ENCODE measurements around the gene ACAN. TPM values are rescaled to one million over a fixed set of nuclear protein-coding genes. Genes with fewer than 3 reads are reported as not detected.
A peak's percentile ranks its signal among the peaks of the same experiment; 100 is the strongest.

ACAN gene
- total RNA-seq, 2 experiments from 2014 or later: not detected

DNA sequence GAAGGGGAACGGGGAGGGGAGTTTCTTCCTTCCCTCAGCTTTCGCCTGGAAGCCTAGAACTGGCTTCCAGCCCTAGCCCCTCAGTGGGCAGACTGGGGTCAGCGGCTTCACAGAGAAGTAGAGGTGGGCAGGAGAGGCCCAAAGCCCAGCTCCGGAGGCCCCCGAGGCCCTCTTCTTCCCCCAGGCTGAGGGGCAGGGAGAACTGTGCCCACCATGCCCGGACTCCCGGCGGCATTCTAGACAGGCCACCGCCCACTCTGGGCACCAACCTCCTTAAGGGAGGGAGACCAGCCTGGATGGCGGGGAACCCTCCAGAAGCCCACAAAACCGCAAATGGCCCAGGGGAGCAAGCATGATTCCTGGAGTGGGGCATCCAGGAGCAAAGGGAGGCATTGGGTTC lies 74.2 kb downstream of the ACAN start:
- Histone ChIP-seq H3K4me1 (ENCODE audit: insufficient read depth, low read length) (peaks cover 2% of the 10 kb centered on the region), H3K27me3 (ENCODE audit: control insufficient read depth in 1 of 2, insufficient read depth in 2 of 2, low read length in 2 of 2) (no peaks in the 10 kb centered on the region), H3K27ac (ENCODE audit: low read depth in 1 of 2, low read length in 2 of 2) (no peak overlapping the region), H3K9me3 (ENCODE audit: control insufficient read depth in 1 of 2, insufficient read depth in 1 of 2, low read length in 2 of 2) (no peaks in the 10 kb centered on the region), H3K4me3 (ENCODE audit: low read length) (no peak overlapping the region), H3K36me3 (ENCODE audit: insufficient read depth, low read length) (peaks cover 52% of the 10 kb centered on the region)
- no peak overlapping the region for H3K27ac Mint-ChIP-seq
- DNase-seq: no peak
- H3K4me1 Mint-ChIP-seq (ENCODE audit: low read depth): no peaks in the 10 kb centered on the region
- no peaks in the 10 kb centered on the region for H3K9me3 Mint-ChIP-seq
- no peak overlapping the region for H3K4me3 Mint-ChIP-seq
- no peaks in the 10 kb centered on the region for H3K27me3 Mint-ChIP-seq
- ChIA-PET POLR2A (no interaction called here), CTCF (no interaction called here)
- no peak for ATAC-seq (ENCODE audit: poor library complexity)
- intact Hi-C loops (cut with DNase I, micrococcal nuclease): no loop called here
- H3K36me3 Mint-ChIP-seq (ENCODE audit: low read depth): peaks cover 72% of the 10 kb centered on the region
- TF ChIP-seq, protein P1, sequence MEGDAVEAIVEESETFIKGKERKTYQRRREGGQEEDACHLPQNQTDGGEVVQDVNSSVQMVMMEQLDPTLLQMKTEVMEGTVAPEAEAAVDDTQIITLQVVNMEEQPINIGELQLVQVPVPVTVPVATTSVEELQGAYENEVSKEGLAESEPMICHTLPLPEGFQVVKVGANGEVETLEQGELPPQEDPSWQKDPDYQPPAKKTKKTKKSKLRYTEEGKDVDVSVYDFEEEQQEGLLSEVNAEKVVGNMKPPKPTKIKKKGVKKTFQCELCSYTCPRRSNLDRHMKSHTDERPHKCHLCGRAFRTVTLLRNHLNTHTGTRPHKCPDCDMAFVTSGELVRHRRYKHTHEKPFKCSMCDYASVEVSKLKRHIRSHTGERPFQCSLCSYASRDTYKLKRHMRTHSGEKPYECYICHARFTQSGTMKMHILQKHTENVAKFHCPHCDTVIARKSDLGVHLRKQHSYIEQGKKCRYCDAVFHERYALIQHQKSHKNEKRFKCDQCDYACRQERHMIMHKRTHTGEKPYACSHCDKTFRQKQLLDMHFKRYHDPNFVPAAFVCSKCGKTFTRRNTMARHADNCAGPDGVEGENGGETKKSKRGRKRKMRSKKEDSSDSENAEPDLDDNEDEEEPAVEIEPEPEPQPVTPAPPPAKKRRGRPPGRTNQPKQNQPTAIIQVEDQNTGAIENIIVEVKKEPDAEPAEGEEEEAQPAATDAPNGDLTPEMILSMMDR (IDR thresholded peaks at IDR 0.05): no peak

DNA sequence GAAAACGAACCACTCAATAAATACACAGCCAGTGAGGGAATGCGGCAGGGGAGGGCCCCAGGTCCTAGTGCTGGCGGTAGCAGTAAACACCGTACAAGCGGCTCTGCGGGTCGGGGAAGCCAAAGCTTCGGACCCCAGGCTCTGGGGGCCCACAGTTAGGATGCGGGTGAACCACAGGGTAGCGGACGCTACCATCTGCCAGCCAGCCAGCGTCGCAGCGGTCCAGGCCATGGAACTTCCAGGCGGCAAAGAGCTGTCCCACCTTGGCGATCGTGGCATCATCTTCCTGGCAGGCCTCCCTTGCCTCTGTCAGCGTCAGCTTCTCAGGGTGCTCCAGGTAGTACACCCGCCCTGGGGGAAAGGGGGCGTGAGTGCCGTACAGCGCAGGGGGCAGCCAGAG lies 74.7 kb downstream of the ACAN start:
- H3K36me3 ChIP-seq (ENCODE audit: insufficient read depth, low read length): peaks cover 52% of the 10 kb centered on the region
- Mint-ChIP-seq H3K4me3 (no peak overlapping the region), H3K36me3 (ENCODE audit: low read depth) (peaks cover 71% of the 10 kb centered on the region), H3K9me3 (no peaks in the 10 kb centered on the region), H3K4me1 (ENCODE audit: low read depth) (no peaks in the 10 kb centered on the region), H3K27me3 (no peaks in the 10 kb centered on the region), H3K27ac (no peak overlapping the region)
- H3K9me3 ChIP-seq (ENCODE audit: control insufficient read depth in 1 of 2, insufficient read depth in 1 of 2, low read length in 2 of 2): no peaks in the 10 kb centered on the region
- TF ChIP-seq, protein P1 (IDR thresholded peaks at IDR 0.05): no peak
- H3K27me3 ChIP-seq (ENCODE audit: control insufficient read depth in 1 of 2, insufficient read depth in 2 of 2, low read length in 2 of 2): no peaks in the 10 kb centered on the region
- intact Hi-C loops (cut with DNase I, micrococcal nuclease): no loop called here
- DNase-seq (no peak), ATAC-seq (ENCODE audit: poor library complexity) (no peak)
- ChIA-PET POLR2A (no interaction called here), CTCF (no interaction called here)
- H3K27ac ChIP-seq (ENCODE audit: low read depth in 1 of 2, low read length in 2 of 2): no peak overlapping the region
- no peak overlapping the region for H3K4me3 ChIP-seq (ENCODE audit: low read length)
- peaks cover 2% of the 10 kb centered on the region for H3K4me1 ChIP-seq (ENCODE audit: insufficient read depth, low read length)

DNA sequence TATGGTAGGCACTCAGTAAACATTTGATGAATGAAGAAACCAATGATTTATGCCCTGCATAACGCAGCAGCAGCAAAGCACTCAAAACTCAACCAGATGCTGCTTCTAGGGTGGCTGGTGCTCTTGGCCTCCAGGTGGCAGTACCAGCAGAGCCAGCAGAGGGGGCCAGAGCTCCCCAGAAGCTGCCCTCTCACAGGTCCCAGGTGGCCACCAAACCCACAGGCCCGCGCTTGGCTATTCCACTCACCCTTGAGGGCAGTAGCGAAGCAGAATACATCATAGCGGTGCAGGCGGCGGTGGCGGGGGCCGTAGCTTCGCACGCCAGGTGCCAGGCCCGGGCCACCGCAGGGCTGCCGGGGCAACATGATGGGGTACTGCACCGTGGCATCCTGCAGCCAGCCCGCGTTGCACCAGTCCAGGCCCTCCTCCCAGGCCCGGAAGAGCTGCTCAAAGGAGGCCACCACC lies 75.5 kb downstream of the ACAN start:
- intact Hi-C loops (cut with DNase I, micrococcal nuclease): no loop called here

More for the DNA sequence above, 75.5 kb downstream of the ACAN start:
- ATAC-seq (ENCODE audit: poor library complexity): peak; percentile 64
- H3K4me1 ChIP-seq (ENCODE audit: insufficient read depth, low read length): peaks cover 2% of the 10 kb centered on the region
- ChIA-PET POLR2A (interaction anchor here (0.6 to 1.4 kb wide), 2 partner anchors 26 to 245 kb away, joined by 3 to 4 read pairs; no protein-coding TSS in a partner anchor), CTCF (interaction anchor here (1.0 to 1.4 kb wide), 2 partner anchors 26 to 254 kb away, joined by 3 to 6 read pairs; no protein-coding TSS in a partner anchor)
- peaks cover 60% of the 10 kb centered on the region for H3K36me3 ChIP-seq (ENCODE audit: insufficient read depth, low read length)
- no peaks in the 10 kb centered on the region for H3K27me3 ChIP-seq (ENCODE audit: control insufficient read depth in 1 of 2, insufficient read depth in 2 of 2, low read length in 2 of 2)
- H3K9me3 ChIP-seq (ENCODE audit: control insufficient read depth in 1 of 2, insufficient read depth in 1 of 2, low read length in 2 of 2): no peaks in the 10 kb centered on the region
- TF ChIP-seq, protein P1 (IDR thresholded peaks at IDR 0.05): peak; percentile 45
- H3K27ac ChIP-seq (ENCODE audit: low read depth in 1 of 2, low read length in 2 of 2): no peak overlapping the region
- Mint-ChIP-seq H3K9me3 (no peaks in the 10 kb centered on the region), H3K27me3 (no peaks in the 10 kb centered on the region), H3K4me1 (ENCODE audit: low read depth) (peaks cover 5% of the 10 kb centered on the region), H3K36me3 (ENCODE audit: low read depth) (peaks cover 79% of the 10 kb centered on the region), H3K4me3 (no peak overlapping the region), H3K27ac (no peak overlapping the region)
- DNase-seq: peak in 9 of 14 experiments; percentile 10 to 59 (median 26)
- no peak overlapping the region for H3K4me3 ChIP-seq (ENCODE audit: low read length)
